ENCODE measurements around the gene ANP32A.
A peak's percentile ranks its signal among the peaks of the same experiment; 100 is the strongest.

ANP32A gene

DNA sequence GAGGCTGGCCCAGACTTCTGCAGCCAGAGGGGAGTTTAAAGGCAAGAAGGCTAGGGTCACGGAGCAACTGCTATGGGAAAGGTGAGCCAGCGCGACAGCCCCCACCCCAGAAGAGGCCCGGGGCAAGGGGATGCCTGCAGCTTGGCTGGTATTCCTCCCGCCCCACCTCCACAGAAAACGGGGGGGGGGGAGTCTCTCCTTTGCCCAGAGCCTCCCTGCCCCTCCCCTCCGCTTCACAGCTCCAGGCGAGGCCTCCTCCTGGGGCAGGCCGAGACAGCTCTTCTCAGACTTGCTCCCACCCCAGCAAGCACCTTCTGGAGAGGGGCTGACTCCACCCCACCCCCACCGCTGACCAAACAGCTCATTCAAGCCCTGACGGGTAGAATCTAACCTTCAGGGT lies 13.4 kb downstream of the ANP32A start:
- TF ChIP-seq, protein P1, sequence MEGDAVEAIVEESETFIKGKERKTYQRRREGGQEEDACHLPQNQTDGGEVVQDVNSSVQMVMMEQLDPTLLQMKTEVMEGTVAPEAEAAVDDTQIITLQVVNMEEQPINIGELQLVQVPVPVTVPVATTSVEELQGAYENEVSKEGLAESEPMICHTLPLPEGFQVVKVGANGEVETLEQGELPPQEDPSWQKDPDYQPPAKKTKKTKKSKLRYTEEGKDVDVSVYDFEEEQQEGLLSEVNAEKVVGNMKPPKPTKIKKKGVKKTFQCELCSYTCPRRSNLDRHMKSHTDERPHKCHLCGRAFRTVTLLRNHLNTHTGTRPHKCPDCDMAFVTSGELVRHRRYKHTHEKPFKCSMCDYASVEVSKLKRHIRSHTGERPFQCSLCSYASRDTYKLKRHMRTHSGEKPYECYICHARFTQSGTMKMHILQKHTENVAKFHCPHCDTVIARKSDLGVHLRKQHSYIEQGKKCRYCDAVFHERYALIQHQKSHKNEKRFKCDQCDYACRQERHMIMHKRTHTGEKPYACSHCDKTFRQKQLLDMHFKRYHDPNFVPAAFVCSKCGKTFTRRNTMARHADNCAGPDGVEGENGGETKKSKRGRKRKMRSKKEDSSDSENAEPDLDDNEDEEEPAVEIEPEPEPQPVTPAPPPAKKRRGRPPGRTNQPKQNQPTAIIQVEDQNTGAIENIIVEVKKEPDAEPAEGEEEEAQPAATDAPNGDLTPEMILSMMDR (IDR thresholded peaks at IDR 0.05; ENCODE audit: poor library complexity, severe bottlenecking), result no peak
- Histone ChIP-seq H3K4me3 (ENCODE audit: severe bottlenecking) (no peak overlapping the region), H3K27me3 (ENCODE audit: insufficient read depth, poor library complexity, severe bottlenecking) (no peaks in the 10 kb centered on the region), H3K36me3 (ENCODE audit: low read depth) (peaks cover 48% of the 10 kb centered on the region), H3K9me3 (ENCODE audit: severe bottlenecking) (no peaks in the 10 kb centered on the region), H3K27ac (ENCODE audit: poor library complexity, severe bottlenecking) (no peak overlapping the region), H3K4me1 (ENCODE audit: insufficient read depth, poor library complexity, severe bottlenecking) (peaks cover 10% of the 10 kb centered on the region)
- ATAC-seq (ENCODE audit: low read depth) (no peak), DNase-seq (ENCODE audit: low spot score) (peak; percentile 55)

DNA sequence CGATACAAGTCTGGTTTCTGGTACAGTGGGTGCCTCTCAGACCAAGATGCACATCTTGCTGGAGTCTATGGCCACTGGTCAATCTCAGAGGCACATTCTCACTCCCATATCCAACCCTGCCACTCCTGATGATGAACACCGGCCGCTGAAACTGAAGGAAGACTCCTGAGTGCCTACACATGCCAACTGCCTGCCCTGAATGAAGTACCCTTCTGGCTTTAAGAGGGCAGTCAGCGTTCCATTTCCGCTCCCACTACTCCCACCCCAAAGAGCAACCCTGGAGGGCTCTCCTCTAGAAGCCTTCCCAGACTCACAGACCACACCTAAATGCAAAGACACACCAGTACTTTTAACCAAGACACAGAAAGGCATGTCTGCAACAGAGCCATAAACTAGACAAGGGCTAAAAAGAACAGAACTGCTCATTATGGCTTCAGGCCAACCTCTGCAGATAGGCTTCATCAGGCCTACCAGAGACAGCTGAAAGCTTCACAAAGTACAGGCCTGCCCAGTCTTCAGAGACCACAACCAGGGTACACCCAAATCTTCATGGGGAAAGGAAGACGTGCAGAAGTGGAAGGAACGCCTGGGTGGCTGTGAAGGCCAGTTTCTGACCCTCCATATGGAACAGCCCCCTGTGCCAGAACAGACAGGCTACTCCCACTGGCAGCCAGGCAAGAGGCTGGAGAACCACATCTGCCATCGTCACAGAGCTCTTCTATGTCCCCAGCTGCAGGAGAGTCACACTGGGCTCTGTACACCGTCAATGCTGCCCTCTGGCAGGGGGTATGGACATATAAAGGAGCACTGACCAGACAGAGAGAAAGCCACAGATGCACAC lies 14.3 kb downstream of the ANP32A start:
- Histone ChIP-seq H3K4me1 (ENCODE audit: insufficient read depth, poor library complexity, severe bottlenecking) (peaks cover 12% of the 10 kb centered on the region), H3K9me3 (ENCODE audit: severe bottlenecking) (no peaks in the 10 kb centered on the region), H3K27ac (ENCODE audit: poor library complexity, severe bottlenecking) (no peak overlapping the region), H3K4me3 (ENCODE audit: severe bottlenecking) (no peak overlapping the region), H3K36me3 (ENCODE audit: low read depth) (peaks cover 45% of the 10 kb centered on the region), H3K27me3 (ENCODE audit: insufficient read depth, poor library complexity, severe bottlenecking) (no peaks in the 10 kb centered on the region)
- DNase-seq (ENCODE audit: low spot score) (peak; percentile 54), ATAC-seq (ENCODE audit: low read depth) (no peak)
- TF ChIP-seq, protein P1 (IDR thresholded peaks at IDR 0.05; ENCODE audit: poor library complexity, severe bottlenecking), result no peak

DNA sequence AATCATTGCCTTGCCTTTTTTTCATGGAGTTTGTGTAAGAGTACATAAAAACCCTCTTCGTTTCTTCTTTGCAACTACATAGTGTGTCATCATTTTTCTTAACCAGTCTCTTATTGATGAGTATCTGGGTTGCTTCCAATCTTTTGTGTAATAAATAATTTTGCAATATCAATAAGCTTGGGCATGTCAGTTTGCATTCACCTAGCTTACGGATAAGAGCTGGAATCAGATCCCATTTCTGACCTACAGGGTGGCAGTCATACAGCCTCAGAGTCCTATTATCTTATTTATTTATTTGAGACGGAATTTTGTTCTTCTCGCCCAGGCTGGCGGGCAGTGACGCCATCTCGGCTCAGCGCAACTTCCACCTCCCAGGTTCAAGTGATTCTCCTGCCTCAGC lies 18.3 kb downstream of the ANP32A start:
- H3K4me3 ChIP-seq (ENCODE audit: severe bottlenecking), result no peak overlapping the region
- no peak overlapping the region for H3K27ac ChIP-seq (ENCODE audit: poor library complexity, severe bottlenecking)
- no peaks in the 10 kb centered on the region for H3K27me3 ChIP-seq (ENCODE audit: insufficient read depth, poor library complexity, severe bottlenecking)
- peaks cover 12% of the 10 kb centered on the region for H3K4me1 ChIP-seq (ENCODE audit: insufficient read depth, poor library complexity, severe bottlenecking)
- DNase-seq (ENCODE audit: low spot score), result peak; percentile 11
- H3K9me3 ChIP-seq (ENCODE audit: severe bottlenecking), result no peaks in the 10 kb centered on the region
- ATAC-seq (ENCODE audit: low read depth), result no peak
- TF ChIP-seq, protein P1 (IDR thresholded peaks at IDR 0.05; ENCODE audit: poor library complexity, severe bottlenecking), result no peak
- H3K36me3 ChIP-seq (ENCODE audit: low read depth), result peaks cover 32% of the 10 kb centered on the region

DNA sequence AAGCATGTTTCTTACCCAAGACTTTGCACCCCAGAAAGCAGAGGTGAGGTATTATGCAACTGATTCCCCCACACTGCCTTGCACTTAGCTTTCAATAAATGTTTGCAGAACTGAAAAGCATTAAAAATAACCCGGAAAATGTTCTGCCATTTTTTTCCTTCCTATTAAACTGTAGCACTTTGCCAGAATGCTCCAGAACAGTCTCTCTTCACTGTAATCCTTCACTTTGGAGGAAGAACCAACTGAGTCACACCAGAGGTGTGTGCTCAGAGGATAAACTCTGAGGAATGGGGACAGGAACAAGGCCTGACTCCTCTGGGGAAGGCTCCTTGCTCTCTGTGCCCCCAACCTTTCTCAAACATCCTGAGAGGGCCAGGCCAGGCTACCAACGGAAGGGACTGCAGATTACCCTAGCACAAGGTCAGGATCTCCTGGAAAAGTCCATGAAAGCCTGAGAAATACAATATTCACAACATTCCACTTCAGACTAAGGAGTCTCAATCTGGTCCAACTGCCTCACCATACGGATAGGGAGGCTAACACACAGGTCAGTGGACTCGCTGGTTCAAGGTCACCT lies 19.0 kb downstream of the ANP32A start:
- peaks cover 12% of the 10 kb centered on the region for H3K4me1 ChIP-seq (ENCODE audit: insufficient read depth, poor library complexity, severe bottlenecking)
- peaks cover 27% of the 10 kb centered on the region for H3K36me3 ChIP-seq (ENCODE audit: low read depth)
- H3K9me3 ChIP-seq (ENCODE audit: severe bottlenecking), result no peaks in the 10 kb centered on the region
- no peak overlapping the region for H3K4me3 ChIP-seq (ENCODE audit: severe bottlenecking)
- no peaks in the 10 kb centered on the region for H3K27me3 ChIP-seq (ENCODE audit: insufficient read depth, poor library complexity, severe bottlenecking)
- DNase-seq (ENCODE audit: low spot score) (peak; percentile 28), ATAC-seq (ENCODE audit: low read depth) (no peak)
- TF ChIP-seq, protein P1 (IDR thresholded peaks at IDR 0.05; ENCODE audit: poor library complexity, severe bottlenecking), result no peak
- H3K27ac ChIP-seq (ENCODE audit: poor library complexity, severe bottlenecking), result no peak overlapping the region

DNA sequence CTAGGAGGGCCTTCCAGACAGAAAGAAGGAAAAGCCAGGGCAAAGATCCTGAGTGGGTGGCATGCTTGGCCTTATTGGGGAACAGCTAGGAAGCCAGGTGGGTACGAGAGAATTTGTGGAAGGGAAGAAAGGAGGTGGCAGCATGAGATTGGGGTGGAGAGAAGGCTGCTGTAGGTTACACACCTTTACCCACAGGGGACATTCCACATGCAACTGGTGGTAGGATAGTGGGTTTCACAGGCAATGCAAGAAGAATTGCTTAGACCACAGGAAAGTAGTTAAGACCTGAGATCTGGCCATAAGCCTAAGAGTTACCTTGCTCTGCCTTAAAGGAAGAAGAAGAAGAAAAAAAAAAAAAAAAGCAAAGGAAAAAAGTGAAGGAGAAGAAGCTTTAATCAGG lies 19.8 kb downstream of the ANP32A start:
- Histone ChIP-seq H3K4me1 (ENCODE audit: insufficient read depth, poor library complexity, severe bottlenecking) (peaks cover 14% of the 10 kb centered on the region), H3K36me3 (ENCODE audit: low read depth) (peaks cover 28% of the 10 kb centered on the region), H3K4me3 (ENCODE audit: severe bottlenecking) (no peak overlapping the region), H3K9me3 (ENCODE audit: severe bottlenecking) (no peaks in the 10 kb centered on the region), H3K27ac (ENCODE audit: poor library complexity, severe bottlenecking) (no peak overlapping the region), H3K27me3 (ENCODE audit: insufficient read depth, poor library complexity, severe bottlenecking) (no peaks in the 10 kb centered on the region)
- TF ChIP-seq, protein P1 (IDR thresholded peaks at IDR 0.05; ENCODE audit: poor library complexity, severe bottlenecking), result no peak
- DNase-seq (ENCODE audit: low spot score) (no peak), ATAC-seq (ENCODE audit: low read depth) (no peak)

Data from RWPE2 (cell line).